Prostate gland (tissue), 2 donors: ENCODE results near the gene PDE8B.

Source experiments
- POLR2A ChIP-seq: fragments of 450-650 bp; IDR thresholded peaks from one replicate; pipeline ENCODE4 v1.6.1; 2016; ENCODE audit warnings: antibody characterized with exemption, mild to moderate bottlenecking
- TF ChIP-seq, protein P1 (sequence below), 4 experiments: fragments of 200-600 bp in 2 of 4; fragments of 450-650 bp in 2 of 4; sonication (generic) in 2 of 4; IDR thresholded peaks; 1 replicate in 3 of 4; 2 replicates in 1 of 4; pipeline ENCODE4 v1.5.1; 2016 to 2019; ENCODE audit warnings: antibody characterized with exemption in 4 of 4, mild to moderate bottlenecking in 2 of 4, moderate library complexity in 2 of 4

DNA sequence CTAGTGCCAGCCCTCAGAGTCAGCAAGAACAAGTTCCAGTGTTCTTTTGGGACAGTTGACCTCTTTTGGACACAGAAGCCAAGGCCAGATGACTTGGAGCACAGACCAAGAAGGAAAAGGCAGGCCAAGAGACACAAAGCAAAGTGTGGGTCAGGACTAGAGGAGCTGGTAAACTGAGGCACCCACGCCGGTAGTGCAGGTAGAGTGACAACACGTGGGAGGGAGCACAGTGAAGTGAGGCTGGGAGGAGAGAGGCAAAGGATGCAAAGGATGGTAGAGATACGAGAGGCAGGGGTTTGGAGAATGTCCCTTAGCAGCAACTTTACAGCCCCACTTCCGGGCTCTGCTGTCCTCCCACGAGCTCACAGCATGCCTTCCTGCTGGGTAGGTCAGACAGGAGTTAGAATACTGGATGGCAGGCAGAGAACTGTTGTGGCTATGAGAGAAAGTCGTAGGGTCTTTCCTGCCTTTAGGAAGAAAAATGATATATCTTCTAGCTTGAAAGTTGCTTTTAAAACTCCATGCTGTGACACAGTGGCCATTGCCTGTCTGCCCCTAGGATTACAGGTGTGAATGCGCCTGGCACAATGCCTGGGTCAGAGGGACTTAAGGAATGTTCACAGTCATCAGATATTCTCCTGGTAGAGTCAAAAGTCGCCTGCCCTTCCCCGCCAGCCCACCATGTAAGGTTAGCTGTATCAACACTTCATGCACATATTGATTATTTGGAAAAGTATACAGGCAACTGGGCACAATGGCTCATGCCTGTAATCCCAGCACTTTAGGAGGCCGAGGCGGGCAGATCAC lies 97.9 kb downstream of the PDE8B start:
- TF ChIP-seq, protein P1, sequence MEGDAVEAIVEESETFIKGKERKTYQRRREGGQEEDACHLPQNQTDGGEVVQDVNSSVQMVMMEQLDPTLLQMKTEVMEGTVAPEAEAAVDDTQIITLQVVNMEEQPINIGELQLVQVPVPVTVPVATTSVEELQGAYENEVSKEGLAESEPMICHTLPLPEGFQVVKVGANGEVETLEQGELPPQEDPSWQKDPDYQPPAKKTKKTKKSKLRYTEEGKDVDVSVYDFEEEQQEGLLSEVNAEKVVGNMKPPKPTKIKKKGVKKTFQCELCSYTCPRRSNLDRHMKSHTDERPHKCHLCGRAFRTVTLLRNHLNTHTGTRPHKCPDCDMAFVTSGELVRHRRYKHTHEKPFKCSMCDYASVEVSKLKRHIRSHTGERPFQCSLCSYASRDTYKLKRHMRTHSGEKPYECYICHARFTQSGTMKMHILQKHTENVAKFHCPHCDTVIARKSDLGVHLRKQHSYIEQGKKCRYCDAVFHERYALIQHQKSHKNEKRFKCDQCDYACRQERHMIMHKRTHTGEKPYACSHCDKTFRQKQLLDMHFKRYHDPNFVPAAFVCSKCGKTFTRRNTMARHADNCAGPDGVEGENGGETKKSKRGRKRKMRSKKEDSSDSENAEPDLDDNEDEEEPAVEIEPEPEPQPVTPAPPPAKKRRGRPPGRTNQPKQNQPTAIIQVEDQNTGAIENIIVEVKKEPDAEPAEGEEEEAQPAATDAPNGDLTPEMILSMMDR (IDR thresholded peaks at IDR 0.05): no peak
- TF ChIP-seq POLR2A: no peak
